ENCODE data around the gene GLS. TPM values are rescaled to one million over a fixed set of nuclear protein-coding genes. Genes with fewer than 3 reads are reported as not detected.

The GLS gene
- total and polyA plus RNA-seq, 4 donors, result 31.1 to 318 (median 104) TPM

DNA sequence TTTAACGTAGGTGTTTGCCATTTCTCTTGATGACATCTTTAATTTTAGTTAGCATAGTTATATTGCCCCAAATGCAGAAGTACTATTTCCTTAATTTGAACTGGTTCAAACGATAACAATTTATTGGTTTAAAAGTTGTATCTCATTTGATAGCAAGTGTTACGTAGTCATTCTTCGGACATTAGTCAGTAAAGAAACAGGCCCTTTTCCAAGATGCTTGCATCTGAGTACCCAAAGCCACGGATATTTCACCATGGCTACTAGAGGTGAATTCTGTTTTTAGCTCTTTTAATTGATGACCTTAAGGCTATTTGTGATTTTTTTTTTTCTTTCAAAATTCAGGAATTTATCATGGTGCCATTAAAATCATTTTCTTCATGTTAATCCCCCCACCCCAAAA lies 32.1 kb downstream of the GLS start:
- Histone ChIP-seq H3K9ac (ENCODE audit: insufficient read depth in 1 of 2, low read length in 2 of 2) (no peak overlapping the region), H3K4me3 (no peak overlapping the region), H3K4me1 (ENCODE audit: control insufficient read depth in 5 of 5, insufficient read depth in 5 of 5, low read length in 5 of 5) (peaks cover 0 to 8% (median 0%) of the 10 kb centered on the region in 5 donors), H3K27ac (ENCODE audit: low read depth in 1 of 2, low read length in 1 of 2) (no peak overlapping the region), H3K9me3 (ENCODE audit: control insufficient read depth in 4 of 4, insufficient read depth in 3 of 4, low read length in 3 of 4) (no peaks in the 10 kb centered on the region), H3K27me3 (ENCODE audit: control insufficient read depth in 3 of 3, insufficient read depth in 3 of 3, low read length in 2 of 3) (no peaks in the 10 kb centered on the region), H3K36me3 (ENCODE audit: control insufficient read depth in 4 of 4, insufficient read depth in 4 of 4, low read length in 4 of 4) (peaks cover 4 to 6% (median 5%) of the 10 kb centered on the region in 4 donors)
- no peak for DNase-seq
- TF ChIP-seq, protein P1, sequence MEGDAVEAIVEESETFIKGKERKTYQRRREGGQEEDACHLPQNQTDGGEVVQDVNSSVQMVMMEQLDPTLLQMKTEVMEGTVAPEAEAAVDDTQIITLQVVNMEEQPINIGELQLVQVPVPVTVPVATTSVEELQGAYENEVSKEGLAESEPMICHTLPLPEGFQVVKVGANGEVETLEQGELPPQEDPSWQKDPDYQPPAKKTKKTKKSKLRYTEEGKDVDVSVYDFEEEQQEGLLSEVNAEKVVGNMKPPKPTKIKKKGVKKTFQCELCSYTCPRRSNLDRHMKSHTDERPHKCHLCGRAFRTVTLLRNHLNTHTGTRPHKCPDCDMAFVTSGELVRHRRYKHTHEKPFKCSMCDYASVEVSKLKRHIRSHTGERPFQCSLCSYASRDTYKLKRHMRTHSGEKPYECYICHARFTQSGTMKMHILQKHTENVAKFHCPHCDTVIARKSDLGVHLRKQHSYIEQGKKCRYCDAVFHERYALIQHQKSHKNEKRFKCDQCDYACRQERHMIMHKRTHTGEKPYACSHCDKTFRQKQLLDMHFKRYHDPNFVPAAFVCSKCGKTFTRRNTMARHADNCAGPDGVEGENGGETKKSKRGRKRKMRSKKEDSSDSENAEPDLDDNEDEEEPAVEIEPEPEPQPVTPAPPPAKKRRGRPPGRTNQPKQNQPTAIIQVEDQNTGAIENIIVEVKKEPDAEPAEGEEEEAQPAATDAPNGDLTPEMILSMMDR (IDR thresholded peaks at IDR 0.05; ENCODE audit: control extremely low read depth, extremely low read depth), result no peak
- ATAC-seq (ENCODE audit: insufficient read depth, low FRiP score), result no peak
- WGBS, 2 donors, result 89 to 91% methylated on average over 5 of the region's 5 CpGs

- Histone ChIP-seq H3K9ac (ENCODE audit: insufficient read depth in 1 of 2, low read length in 2 of 2) (no peak overlapping the region), H3K4me3 (no peak overlapping the region), H3K36me3 (ENCODE audit: control insufficient read depth in 4 of 4, insufficient read depth in 4 of 4, low read length in 4 of 4) (peaks cover 4 to 14% (median 7%) of the 10 kb centered on the region in 4 donors), H3K27ac (ENCODE audit: low read depth in 1 of 2, low read length in 1 of 2) (no peak overlapping the region), H3K9me3 (ENCODE audit: control insufficient read depth in 4 of 4, insufficient read depth in 3 of 4, low read length in 3 of 4) (no peaks in the 10 kb centered on the region), H3K27me3 (ENCODE audit: control insufficient read depth in 3 of 3, insufficient read depth in 3 of 3, low read length in 2 of 3) (no peaks in the 10 kb centered on the region), H3K4me1 (ENCODE audit: control insufficient read depth in 5 of 5, insufficient read depth in 5 of 5, low read length in 5 of 5) (peaks cover 0 to 8% (median 0%) of the 10 kb centered on the region in 5 donors)
- no peak for DNase-seq
- TF ChIP-seq, protein P1 (IDR thresholded peaks at IDR 0.05; ENCODE audit: control extremely low read depth, extremely low read depth), result no peak
- ATAC-seq (ENCODE audit: insufficient read depth, low FRiP score), result no peak
Measured at GRCh38 chr2:190913725-190914124, 33.1 kb downstream of the GLS start.

DNA sequence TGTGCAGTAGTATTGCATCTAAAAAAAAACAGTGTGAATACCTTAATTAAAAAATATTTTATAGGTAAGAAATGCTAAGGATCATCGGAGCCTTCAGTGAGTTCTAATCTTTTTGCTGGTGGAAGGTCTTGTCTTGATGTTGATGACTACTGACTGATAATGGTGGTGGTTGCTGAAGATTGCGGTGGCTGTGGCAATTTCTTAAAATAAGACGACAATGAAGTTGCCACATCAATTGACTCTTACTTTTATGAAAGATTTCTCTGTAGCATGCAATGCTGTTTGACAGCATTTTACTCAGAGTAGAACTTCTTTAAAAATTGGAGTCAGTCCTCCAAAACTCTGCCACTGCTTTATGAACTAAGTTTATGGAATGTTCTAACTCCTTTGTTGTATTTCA lies 36.2 kb downstream of the GLS start:
- 62 to 63% methylated on average over 3 of the region's 3 CpGs for WGBS, 2 donors
- Histone ChIP-seq H3K9ac (ENCODE audit: insufficient read depth in 1 of 2, low read length in 2 of 2) (no peak overlapping the region), H3K4me1 (ENCODE audit: control insufficient read depth in 5 of 5, insufficient read depth in 5 of 5, low read length in 5 of 5) (peaks cover 0 to 2% (median 0%) of the 10 kb centered on the region in 5 donors), H3K4me3 (no peak overlapping the region), H3K9me3 (ENCODE audit: control insufficient read depth in 4 of 4, insufficient read depth in 3 of 4, low read length in 3 of 4) (no peaks in the 10 kb centered on the region), H3K27ac (ENCODE audit: low read depth in 1 of 2, low read length in 1 of 2) (no peak overlapping the region), H3K36me3 (ENCODE audit: control insufficient read depth in 4 of 4, insufficient read depth in 4 of 4, low read length in 4 of 4) (peaks cover 2 to 14% (median 12%) of the 10 kb centered on the region in 4 donors), H3K27me3 (ENCODE audit: control insufficient read depth in 3 of 3, insufficient read depth in 3 of 3, low read length in 2 of 3) (no peaks in the 10 kb centered on the region)
- TF ChIP-seq, protein P1 (IDR thresholded peaks at IDR 0.05; ENCODE audit: control extremely low read depth, extremely low read depth), result no peak
- ATAC-seq (ENCODE audit: insufficient read depth, low FRiP score) (no peak), DNase-seq (no peak)

- ATAC-seq (ENCODE audit: insufficient read depth, low FRiP score) (no peak), DNase-seq (no peak)
Measured at GRCh38 chr2:190920085-190920484, 39.5 kb downstream of the GLS start.

More at GRCh38 chr2:190920085-190920484, 39.5 kb downstream of the GLS start:
- H3K27ac ChIP-seq (ENCODE audit: low read depth in 1 of 2, low read length in 1 of 2), result no peak overlapping the region
- no peaks in the 10 kb centered on the region for H3K9me3 ChIP-seq (ENCODE audit: control insufficient read depth in 4 of 4, insufficient read depth in 3 of 4, low read length in 3 of 4)
- TF ChIP-seq, protein P1 (IDR thresholded peaks at IDR 0.05; ENCODE audit: control extremely low read depth, extremely low read depth), result no peak
- H3K4me3 ChIP-seq, result no peak overlapping the region
- H3K4me1 ChIP-seq (ENCODE audit: control insufficient read depth in 5 of 5, insufficient read depth in 5 of 5, low read length in 5 of 5), result peaks cover 0 to 3% (median 0%) of the 10 kb centered on the region in 5 donors
- no peaks in the 10 kb centered on the region for H3K27me3 ChIP-seq (ENCODE audit: control insufficient read depth in 3 of 3, insufficient read depth in 3 of 3, low read length in 2 of 3)
- 91 to 92% methylated on average over 3 of the region's 3 CpGs for WGBS, 2 donors
- peaks cover 4 to 26% (median 18%) of the 10 kb centered on the region in 4 donors for H3K36me3 ChIP-seq (ENCODE audit: control insufficient read depth in 4 of 4, insufficient read depth in 4 of 4, low read length in 4 of 4)
- H3K9ac ChIP-seq (ENCODE audit: insufficient read depth in 1 of 2, low read length in 2 of 2), result no peak overlapping the region

Data from lung (tissue), 12 donors.